ENCODE measurements around the gene TMBIM1. TPM values are rescaled to one million over a fixed set of nuclear protein-coding genes. Genes with fewer than 3 reads are reported as not detected.

The TMBIM1 gene
- total and polyA plus RNA-seq, 9 donors = 80.6 to 259 (median 114) TPM

DNA sequence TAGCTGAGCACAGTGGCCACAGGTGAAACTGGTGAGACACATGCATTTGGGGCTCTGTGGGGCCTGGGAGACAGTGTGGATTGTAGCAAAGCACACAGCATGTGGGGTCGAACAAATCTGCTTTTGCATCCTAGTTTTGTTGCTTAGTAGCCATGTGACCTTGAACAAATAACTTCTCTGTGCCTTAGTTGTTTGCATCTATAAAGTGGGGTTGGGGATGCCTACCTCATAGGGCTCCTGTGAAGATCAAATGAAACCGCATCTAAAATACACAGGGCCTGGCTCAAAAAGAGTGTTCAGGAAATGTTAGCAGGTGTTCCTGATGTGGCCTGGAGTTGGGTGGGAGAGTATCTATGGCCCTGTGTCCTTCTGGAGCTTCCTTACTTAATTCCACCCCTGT lies 34.0 kb upstream of the TMBIM1 start:
- no peak for DNase-seq
- no peak overlapping the region for H3K4me3 ChIP-seq
- intact Hi-C loops (cut with DNase I) = no loop called here
- no peaks in the 10 kb centered on the region for H3K36me3 ChIP-seq
- H3K27me3 ChIP-seq = no peaks in the 10 kb centered on the region
- WGBS, 3 donors = 59 to 81% (median 77%) methylated on average over 2 of the region's 2 CpGs
- H3K9me3 ChIP-seq = no peaks in the 10 kb centered on the region
- no peak overlapping the region for H3K27ac ChIP-seq
- peaks cover 9% of the 10 kb centered on the region for H3K4me1 ChIP-seq (ENCODE audit: insufficient read depth)
- TF ChIP-seq POLR2A (IDR thresholded peaks at IDR 0.05) (no peak), EP300 (IDR thresholded peaks at IDR 0.05) (no peak)
- TF ChIP-seq, protein P1, sequence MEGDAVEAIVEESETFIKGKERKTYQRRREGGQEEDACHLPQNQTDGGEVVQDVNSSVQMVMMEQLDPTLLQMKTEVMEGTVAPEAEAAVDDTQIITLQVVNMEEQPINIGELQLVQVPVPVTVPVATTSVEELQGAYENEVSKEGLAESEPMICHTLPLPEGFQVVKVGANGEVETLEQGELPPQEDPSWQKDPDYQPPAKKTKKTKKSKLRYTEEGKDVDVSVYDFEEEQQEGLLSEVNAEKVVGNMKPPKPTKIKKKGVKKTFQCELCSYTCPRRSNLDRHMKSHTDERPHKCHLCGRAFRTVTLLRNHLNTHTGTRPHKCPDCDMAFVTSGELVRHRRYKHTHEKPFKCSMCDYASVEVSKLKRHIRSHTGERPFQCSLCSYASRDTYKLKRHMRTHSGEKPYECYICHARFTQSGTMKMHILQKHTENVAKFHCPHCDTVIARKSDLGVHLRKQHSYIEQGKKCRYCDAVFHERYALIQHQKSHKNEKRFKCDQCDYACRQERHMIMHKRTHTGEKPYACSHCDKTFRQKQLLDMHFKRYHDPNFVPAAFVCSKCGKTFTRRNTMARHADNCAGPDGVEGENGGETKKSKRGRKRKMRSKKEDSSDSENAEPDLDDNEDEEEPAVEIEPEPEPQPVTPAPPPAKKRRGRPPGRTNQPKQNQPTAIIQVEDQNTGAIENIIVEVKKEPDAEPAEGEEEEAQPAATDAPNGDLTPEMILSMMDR (IDR thresholded peaks at IDR 0.05) = no peak

DNA sequence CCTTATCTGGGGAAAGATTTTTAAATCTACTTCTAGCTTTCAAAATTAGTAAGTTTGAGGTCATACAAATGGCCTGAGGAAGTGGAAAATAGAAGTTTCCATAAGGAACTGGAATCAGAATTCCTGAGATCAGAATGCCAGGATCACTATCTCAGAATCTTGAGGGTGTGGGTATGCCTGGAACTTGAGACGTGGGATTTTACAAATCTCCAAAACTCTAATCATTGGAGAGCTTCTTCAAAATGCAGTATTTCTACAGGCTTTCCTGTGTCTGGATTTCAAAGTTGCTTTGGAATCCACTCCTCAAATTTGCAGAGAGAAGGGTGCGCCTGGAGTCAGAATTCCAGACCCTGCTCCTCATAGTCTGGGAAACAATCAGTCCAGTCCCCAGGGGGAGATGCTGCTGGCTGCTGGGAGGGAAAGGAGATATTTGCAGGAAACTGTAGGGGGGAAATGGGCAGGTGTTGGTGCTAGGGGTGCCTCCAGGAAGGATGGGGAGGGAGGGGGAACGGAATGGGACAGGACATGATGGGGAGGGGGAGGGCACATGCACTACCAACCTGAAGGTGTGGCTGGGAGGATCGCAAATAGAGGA lies 33.4 kb upstream of the TMBIM1 start:
- Histone ChIP-seq H3K27me3 (no peaks in the 10 kb centered on the region), H3K9me3 (no peaks in the 10 kb centered on the region), H3K4me3 (no peak overlapping the region), H3K27ac (no peak overlapping the region), H3K4me1 (ENCODE audit: insufficient read depth) (peaks cover 9% of the 10 kb centered on the region), H3K36me3 (no peaks in the 10 kb centered on the region)
- TF ChIP-seq POLR2A (IDR thresholded peaks at IDR 0.05) = no peak
- TF ChIP-seq EP300 (IDR thresholded peaks at IDR 0.05) = no peak
- TF ChIP-seq, protein P1 (IDR thresholded peaks at IDR 0.05) = no peak
- no peak for DNase-seq
- intact Hi-C loops (cut with DNase I) = no loop called here
- 70 to 79% (median 74%) methylated on average over 4 of the region's 4 CpGs for WGBS, 3 donors

DNA sequence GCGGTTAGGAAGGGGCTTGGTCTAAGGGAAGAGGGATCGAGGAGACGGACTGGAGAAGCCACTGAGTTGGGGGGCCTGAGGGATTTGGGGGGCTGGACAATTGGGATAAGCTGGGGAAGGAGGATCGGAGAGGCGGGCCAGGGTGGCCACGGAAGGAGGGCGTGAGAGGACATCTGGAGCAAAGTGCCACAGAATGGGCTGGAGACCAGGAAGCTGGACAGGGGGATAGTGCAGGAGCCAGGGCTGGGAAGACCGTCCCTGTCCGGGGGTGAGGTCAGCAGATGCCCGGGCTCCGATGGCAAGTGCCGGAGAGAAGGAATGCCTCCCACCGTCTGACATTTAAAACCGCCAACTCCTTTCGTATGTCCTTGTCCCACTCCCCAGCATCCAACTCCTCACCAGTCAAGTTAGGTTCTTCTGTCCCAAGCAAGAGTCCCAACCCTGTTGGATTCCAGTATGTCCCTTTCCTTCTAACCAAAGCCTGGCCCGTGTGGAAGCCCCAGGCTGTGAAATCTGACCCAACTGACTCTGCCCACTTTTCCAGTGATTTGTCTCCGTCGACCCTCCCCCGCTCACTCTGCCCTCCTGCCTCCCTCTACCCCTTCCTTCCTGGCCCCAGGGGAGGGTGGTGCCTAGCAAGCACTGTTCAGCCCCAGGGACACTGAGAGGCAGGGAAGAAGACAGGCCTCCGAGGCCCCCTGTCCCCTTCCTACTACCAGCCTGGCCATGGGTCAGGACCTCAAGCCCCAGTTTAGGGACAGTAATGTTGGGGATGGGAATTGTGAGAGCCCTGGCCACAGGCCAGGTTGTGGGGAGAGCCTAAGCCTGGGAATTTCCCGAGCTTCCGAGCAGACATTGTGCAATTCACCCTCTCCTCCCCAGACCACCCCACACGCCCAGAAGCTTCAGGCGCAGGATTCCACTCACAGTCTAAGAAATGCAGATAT lies 31.5 kb upstream of the TMBIM1 start:
- DNase-seq = peak; percentile 51 to 76 (median 62)
- no peaks in the 10 kb centered on the region for H3K27me3 ChIP-seq
- H3K36me3 ChIP-seq = no peaks in the 10 kb centered on the region
- WGBS, 3 donors = 6 to 15% (median 12%) methylated on average over 24 of the region's 24 CpGs
- TF ChIP-seq, protein P1 (IDR thresholded peaks at IDR 0.05) = no peak
- TF ChIP-seq POLR2A (IDR thresholded peaks at IDR 0.05) = no peak
- TF ChIP-seq EP300 (IDR thresholded peaks at IDR 0.05) = no peak
- H3K4me3 ChIP-seq = peak overlapping the region; percentile 57
- H3K9me3 ChIP-seq = no peaks in the 10 kb centered on the region
- peak overlapping the region; percentile 81 to 89 for H3K27ac ChIP-seq
- intact Hi-C loops (cut with DNase I) = loop anchor here in 1 of 4 donors (5.0 kb wide), 1 partner anchor 34 kb away; the partner anchor contains the start of gene CATIP
- peaks cover 9% of the 10 kb centered on the region for H3K4me1 ChIP-seq (ENCODE audit: insufficient read depth)

DNA sequence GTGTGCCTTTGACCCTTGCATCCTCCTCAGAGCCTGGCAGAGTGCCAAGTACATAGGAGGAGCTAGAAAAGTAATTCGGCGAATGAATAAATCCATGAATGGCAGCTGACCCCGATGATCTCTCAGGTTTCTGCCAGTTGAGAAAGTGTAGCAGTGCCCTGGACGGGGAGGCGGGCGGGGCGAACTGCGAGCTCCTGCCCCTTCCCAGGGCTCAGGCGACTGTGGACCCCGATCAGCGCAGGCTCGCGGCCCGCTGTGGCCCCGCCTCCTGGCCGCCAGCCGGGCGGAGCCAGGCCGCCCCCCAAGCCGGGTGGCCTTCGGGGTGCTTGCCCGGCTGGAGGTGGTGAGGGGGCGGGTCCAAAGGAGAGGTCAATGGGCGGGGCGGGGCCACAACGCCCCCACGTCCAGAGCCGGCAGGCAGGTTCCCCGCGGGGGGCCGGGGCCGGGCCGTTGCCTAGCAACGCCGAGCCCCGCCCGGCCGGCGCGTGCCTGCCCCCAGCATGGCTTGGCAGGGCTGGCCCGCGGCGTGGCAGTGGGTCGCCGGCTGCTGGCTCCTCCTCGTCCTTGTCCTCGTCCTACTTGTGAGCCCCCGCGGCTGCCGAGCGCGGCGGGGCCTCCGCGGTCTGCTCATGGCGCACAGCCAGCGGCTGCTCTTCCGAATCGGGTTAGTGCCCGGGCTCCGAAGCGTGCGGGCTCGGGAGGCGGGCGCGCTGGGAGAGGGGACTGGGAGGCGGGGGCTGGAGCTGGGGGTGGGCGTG lies 30.6 kb upstream of the TMBIM1 start:
- Histone ChIP-seq H3K4me1 (ENCODE audit: insufficient read depth) (peaks cover 9% of the 10 kb centered on the region), H3K36me3 (no peaks in the 10 kb centered on the region), H3K4me3 (peak overlapping the region; percentile 57), H3K27ac (peak overlapping the region; percentile 81 to 89), H3K9me3 (no peaks in the 10 kb centered on the region), H3K27me3 (no peaks in the 10 kb centered on the region)
- peak; percentile 70 to 83 (median 81) for DNase-seq
- intact Hi-C loops (cut with DNase I) = loop anchor here in 1 of 4 donors (5.0 kb wide), 1 partner anchor 34 kb away; the partner anchor contains the start of gene CATIP
- peak; percentile 1 for TF ChIP-seq POLR2A (IDR thresholded peaks at IDR 0.05)
- TF ChIP-seq, protein P1 (IDR thresholded peaks at IDR 0.05) = no peak
- no peak for TF ChIP-seq EP300 (IDR thresholded peaks at IDR 0.05)
- 0 to 1% (median 0%) methylated on average over 58 to 69 of the region's 69 CpGs for WGBS, 3 donors
